ENCODE data around the gene ARHGAP18. TPM values are rescaled to one million over a fixed set of nuclear protein-coding genes. Genes with fewer than 3 reads are reported as not detected.

The ARHGAP18 gene
- total RNA-seq, 1 donor from 2014 or later, result 5.6 TPM

- Histone ChIP-seq H3K9me3 (replicated peaks) (no peaks in the 10 kb centered on the region), H3K27ac (replicated peaks) (no peak overlapping the region), H3K4me3 (no peak overlapping the region), H3K4me1 (peaks cover 25% of the 10 kb centered on the region), H3K27me3 (ENCODE audit: low read depth) (no peaks in the 10 kb centered on the region), H3K36me3 (no peaks in the 10 kb centered on the region)
- intact Hi-C loops (cut with micrococcal nuclease), result no loop called here
- no peak for DNase-seq
- TF ChIP-seq CTCF (IDR thresholded peaks at IDR 0.05; ENCODE audit: borderline replicate concordance), result no peak
Measured at GRCh38 chr6:129705212-129705611, 4.8 kb downstream of the ARHGAP18 start.

- H3K4me1 ChIP-seq, result peaks cover 20% of the 10 kb centered on the region
Measured at GRCh38 chr6:129704708-129705107, 5.3 kb downstream of the ARHGAP18 start.

GRCh38 chr6:129701721-129702455 lies 8.1 kb downstream of the ARHGAP18 start:
- intact Hi-C loops (cut with micrococcal nuclease), result no loop called here
- H3K27me3 ChIP-seq (ENCODE audit: low read depth), result no peaks in the 10 kb centered on the region
- H3K4me3 ChIP-seq, result no peak overlapping the region
- H3K4me1 ChIP-seq, result peaks cover 2% of the 10 kb centered on the region
- no peak overlapping the region for H3K27ac ChIP-seq (replicated peaks)
- DNase-seq, result no peak
- H3K36me3 ChIP-seq, result no peaks in the 10 kb centered on the region
- TF ChIP-seq CTCF (IDR thresholded peaks at IDR 0.05; ENCODE audit: borderline replicate concordance), result no peak
- no peaks in the 10 kb centered on the region for H3K9me3 ChIP-seq (replicated peaks)

More at GRCh38 chr6:129704708-129705107, 5.3 kb downstream of the ARHGAP18 start:
- DNase-seq, result no peak
- Histone ChIP-seq H3K4me3 (no peak overlapping the region), H3K27ac (replicated peaks) (no peak overlapping the region), H3K36me3 (no peaks in the 10 kb centered on the region), H3K27me3 (ENCODE audit: low read depth) (no peaks in the 10 kb centered on the region), H3K9me3 (replicated peaks) (no peaks in the 10 kb centered on the region)
- intact Hi-C loops (cut with micrococcal nuclease), result no loop called here
- TF ChIP-seq CTCF (IDR thresholded peaks at IDR 0.05; ENCODE audit: borderline replicate concordance), result no peak

- H3K27ac ChIP-seq (replicated peaks), result no peak overlapping the region
- H3K36me3 ChIP-seq, result no peaks in the 10 kb centered on the region
- H3K9me3 ChIP-seq (replicated peaks), result no peaks in the 10 kb centered on the region
- intact Hi-C loops (cut with micrococcal nuclease), result no loop called here
- H3K27me3 ChIP-seq (ENCODE audit: low read depth), result no peaks in the 10 kb centered on the region
- H3K4me1 ChIP-seq, result peaks cover 14% of the 10 kb centered on the region
- no peak for DNase-seq
- no peak overlapping the region for H3K4me3 ChIP-seq
- TF ChIP-seq CTCF (IDR thresholded peaks at IDR 0.05; ENCODE audit: borderline replicate concordance), result no peak
Measured at GRCh38 chr6:129700666-129701065, 9.3 kb downstream of the ARHGAP18 start.

GRCh38 chr6:129699659-129700058 lies 10.3 kb downstream of the ARHGAP18 start:
- no peak for TF ChIP-seq CTCF (IDR thresholded peaks at IDR 0.05; ENCODE audit: borderline replicate concordance)
- no peak overlapping the region for H3K4me3 ChIP-seq
- no peaks in the 10 kb centered on the region for H3K36me3 ChIP-seq
- peaks cover 20% of the 10 kb centered on the region for H3K4me1 ChIP-seq
- no peak overlapping the region for H3K27ac ChIP-seq (replicated peaks)
- H3K27me3 ChIP-seq (ENCODE audit: low read depth), result no peaks in the 10 kb centered on the region
- intact Hi-C loops (cut with micrococcal nuclease), result no loop called here
- no peak for DNase-seq
- H3K9me3 ChIP-seq (replicated peaks), result no peaks in the 10 kb centered on the region
